Raji (cell line): ENCODE results near the gene GOT2.
A peak's percentile ranks its signal among the peaks of the same experiment; 100 is the strongest.

Source experiments
- POLR2A ChIP-seq: IDR thresholded peaks from 2 replicates; pipeline ENCODE4 v1.6.1; 2011; ENCODE audit warnings: low read depth, low read length, control low read depth; ENCODE audit not compliant: insufficient read depth

The GOT2 gene

GRCh38 chr16:58730724-58731370, 3.3 kb downstream of the GOT2 start:
- TF ChIP-seq POLR2A: no peak

GRCh38 chr16:58727796-58728568, 6.1 kb downstream of the GOT2 start:
- no peak for TF ChIP-seq POLR2A

- no peak for TF ChIP-seq POLR2A
These were observed 6.9 kb downstream of the GOT2 start for GRCh38 chr16:58727028-58727781.

- TF ChIP-seq POLR2A: no peak
These were observed 11.0 kb downstream of the GOT2 start for GRCh38 chr16:58723109-58723508.

- TF ChIP-seq POLR2A: no peak
These were observed 16.1 kb downstream of the GOT2 start for GRCh38 chr16:58717994-58718393.

- TF ChIP-seq POLR2A: no peak
These were observed 17.6 kb downstream of the GOT2 start for GRCh38 chr16:58716468-58716867.

- TF ChIP-seq POLR2A: no peak
These were observed 20.4 kb downstream of the GOT2 start for GRCh38 chr16:58713742-58714141.

GRCh38 chr16:58709333-58709732, 24.8 kb downstream of the GOT2 start:
- TF ChIP-seq POLR2A: no peak

GRCh38 chr16:58699151-58699550, 35.0 kb downstream of the GOT2 start:
- TF ChIP-seq POLR2A: no peak

- TF ChIP-seq POLR2A: no peak
These were observed 38.7 kb downstream of the GOT2 start for GRCh38 chr16:58695368-58695767.

- no peak for TF ChIP-seq POLR2A
These were observed 41.7 kb downstream of the GOT2 start for GRCh38 chr16:58692450-58692849.

- TF ChIP-seq POLR2A: no peak
These were observed 49.0 kb downstream of the GOT2 start for GRCh38 chr16:58685084-58685449.

- peak; percentile 66 for TF ChIP-seq POLR2A
These were observed 49.6 kb downstream of the GOT2 start, which contains the start of gene SLC38A7 for GRCh38 chr16:58684354-58685083. TSS of gene SLC38A7 (minus strand) at chr16:58684770. CDS start at chr16:58680126, 4,644 bp downstream.

- TF ChIP-seq POLR2A: no peak
These were observed 50.1 kb downstream of the GOT2 start for GRCh38 chr16:58684001-58684353.

GRCh38 chr16:58679763-58680162, 54.4 kb downstream of the GOT2 start:
- no peak for TF ChIP-seq POLR2A
